ENCODE results near the gene DNA2.
"Not testable (repeated sequence)": the region's sequence is repeated elsewhere in the genome, so short reads cannot be mapped to it uniquely, and the experiment has no call there.

DNA2 gene

DNA sequence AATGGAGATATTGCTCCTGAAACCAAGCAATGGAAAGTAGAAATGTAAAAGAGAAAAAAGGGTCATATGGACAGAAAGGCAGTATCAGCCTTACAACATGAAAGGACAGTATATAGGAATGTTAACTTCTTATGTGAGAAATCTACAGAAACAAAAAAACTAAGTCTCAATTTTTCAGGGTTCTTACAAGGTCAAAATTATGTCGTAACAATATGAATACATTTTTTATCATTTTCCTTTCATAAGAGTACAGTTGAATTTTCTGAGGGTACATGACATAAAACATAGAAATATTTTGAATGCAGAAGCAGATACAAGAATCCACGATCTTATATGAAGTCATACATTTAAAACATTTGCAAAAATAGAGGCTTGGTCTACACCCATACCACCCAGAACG lies 10.7 kb downstream of the DNA2 start:
- DNase-seq (ENCODE audit: low spot score), result no peak

GRCh38 chr10:68449698-68450097 lies 22.1 kb downstream of the DNA2 start:
- not testable (repeated sequence) for DNase-seq (ENCODE audit: low spot score)

- DNase-seq (ENCODE audit: low spot score), result no peak
Observed at GRCh38 chr10:68446179-68446578, 25.6 kb downstream of the DNA2 start.

GRCh38 chr10:68442971-68443370 lies 28.8 kb downstream of the DNA2 start:
- no peak for DNase-seq (ENCODE audit: low spot score)

GRCh38 chr10:68440898-68441297 lies 30.9 kb downstream of the DNA2 start:
- DNase-seq (ENCODE audit: low spot score), result no peak

- DNase-seq (ENCODE audit: low spot score), result no peak
Observed at GRCh38 chr10:68435803-68436202, 36.0 kb downstream of the DNA2 start.

- no peak for DNase-seq (ENCODE audit: low spot score)
Observed at GRCh38 chr10:68434657-68435056, 37.1 kb downstream of the DNA2 start.

DNA sequence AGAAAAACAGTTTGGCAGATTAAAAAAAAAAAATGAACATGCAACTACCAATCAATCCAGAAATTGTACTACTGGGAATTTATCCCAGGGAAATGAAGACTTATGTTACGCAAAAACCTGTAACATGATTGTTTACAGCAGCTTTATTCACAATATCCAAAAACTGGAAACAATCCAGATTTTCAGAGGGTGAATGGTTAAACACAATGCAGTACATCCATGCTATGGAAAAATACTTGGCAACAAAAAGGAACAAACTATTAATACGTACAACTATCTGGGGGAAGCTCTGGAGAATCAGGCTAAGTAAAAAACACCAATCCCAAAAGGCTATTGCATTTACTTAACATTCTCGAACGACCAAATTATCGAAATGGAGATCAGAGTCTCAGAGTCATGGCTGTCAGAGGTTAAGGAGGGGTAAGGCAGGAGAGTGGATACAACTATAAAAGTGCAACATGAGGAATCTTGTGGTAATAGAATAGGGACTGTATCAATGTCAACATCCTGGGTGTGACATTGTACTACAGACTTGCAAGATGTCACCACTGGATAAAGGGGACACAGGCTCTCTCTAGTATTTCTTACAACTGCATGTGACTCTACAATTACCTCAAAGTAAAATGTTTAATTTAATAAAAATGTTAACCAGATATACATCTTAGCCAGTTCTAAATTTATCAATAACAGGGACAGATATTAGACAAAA lies 43.2 kb downstream of the DNA2 start:
- no peak for DNase-seq (ENCODE audit: low spot score)

DNA sequence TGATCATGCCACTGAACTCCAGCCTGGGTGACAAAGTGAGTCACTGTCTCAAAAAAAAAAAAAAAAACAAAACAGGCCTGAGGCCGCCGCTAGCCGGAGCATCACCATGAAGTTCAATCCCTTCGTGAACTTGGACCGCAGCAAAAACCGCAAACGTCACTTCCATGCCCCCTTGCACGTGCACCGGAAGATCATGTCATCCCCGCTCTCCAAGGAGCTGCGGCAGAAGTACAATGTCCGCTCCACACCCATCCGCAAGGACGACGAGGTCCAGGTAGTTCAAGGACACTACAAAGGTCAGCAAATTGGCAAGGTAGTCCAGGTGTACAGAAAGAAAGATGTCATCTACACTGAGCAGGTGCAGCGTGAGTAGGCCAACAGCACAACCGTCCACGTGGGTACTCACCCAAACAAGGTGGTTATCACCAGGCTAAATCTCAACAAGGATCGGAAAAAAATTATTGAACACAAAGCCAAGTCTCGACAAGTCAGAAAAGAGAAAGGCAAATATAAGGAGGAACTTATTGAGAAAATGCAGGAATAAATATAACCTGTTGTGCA lies 47.2 kb downstream of the DNA2 start:
- DNase-seq (ENCODE audit: low spot score), result no peak

- no peak for DNase-seq (ENCODE audit: low spot score)
Observed at GRCh38 chr10:68423522-68423921, 48.3 kb downstream of the DNA2 start.

DNA sequence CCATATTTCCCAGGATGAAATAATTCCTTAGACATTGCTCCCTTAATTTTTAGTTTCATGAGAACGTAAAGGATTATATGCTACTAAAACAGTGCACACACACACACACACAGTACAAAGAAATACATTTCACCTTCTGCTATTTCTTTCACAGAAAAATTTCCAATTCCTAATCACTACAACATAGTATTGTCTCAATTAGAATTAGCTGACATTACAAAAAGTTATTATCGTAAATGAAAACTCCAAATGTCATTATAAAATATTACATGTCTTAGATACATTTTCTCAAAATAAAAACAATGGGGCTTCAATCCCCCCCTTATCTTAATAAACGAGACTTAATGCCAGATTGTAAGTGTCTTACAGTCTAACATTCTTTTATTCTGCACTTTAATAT lies 52.4 kb downstream of the DNA2 start:
- no peak for DNase-seq (ENCODE audit: low spot score)

DNA sequence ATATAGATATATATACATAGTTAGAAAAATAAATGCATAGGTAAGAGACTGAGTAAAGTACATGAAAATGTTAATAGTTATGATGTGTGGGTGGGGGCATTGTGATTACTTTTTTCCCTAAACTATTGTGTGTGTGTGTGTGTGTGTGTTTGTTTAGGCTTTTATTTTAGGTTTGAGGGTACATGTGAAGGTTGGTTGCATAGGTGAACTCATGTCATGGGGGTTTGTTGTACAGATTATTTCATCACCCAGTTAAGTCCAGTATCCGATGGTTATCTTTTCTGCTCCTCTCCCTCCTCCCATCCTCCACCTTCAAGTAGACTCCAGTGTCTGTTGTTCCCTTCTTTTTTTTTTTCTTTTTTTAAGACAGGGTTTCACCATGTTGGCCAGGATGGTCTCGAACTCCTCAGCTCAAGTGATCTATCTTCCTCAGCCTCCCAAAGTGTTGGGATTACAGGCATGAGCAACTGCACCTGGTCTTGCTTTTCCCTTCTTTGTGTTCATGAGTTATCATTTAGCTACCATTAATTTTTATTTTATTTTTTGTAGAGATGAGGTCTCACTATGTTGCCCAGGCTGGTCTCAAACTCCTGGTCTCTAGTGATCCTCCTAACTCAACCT lies 62.8 kb downstream of the DNA2 start:
- DNase-seq (ENCODE audit: low spot score), result no peak

- peak; percentile 81 for DNase-seq (ENCODE audit: low spot score)
Observed at GRCh38 chr10:68406815-68407548, 64.8 kb downstream of the DNA2 start, which contains the start of gene RUFY2. RUFY2 (minus strand) TSS chr10:68407277; CDS start chr10:68407189, 88 bp downstream.

- DNase-seq (ENCODE audit: low spot score), result peak; percentile 71
Observed at GRCh38 chr10:68406111-68406814, 65.5 kb downstream of the DNA2 start.

GRCh38 chr10:68403701-68404100 lies 68.1 kb downstream of the DNA2 start:
- DNase-seq (ENCODE audit: low spot score), result no peak

- no peak for DNase-seq (ENCODE audit: low spot score)
Observed at GRCh38 chr10:68402276-68402675, 69.5 kb downstream of the DNA2 start.

- DNase-seq (ENCODE audit: low spot score), result no peak
Observed at GRCh38 chr10:68397005-68397404, 74.8 kb downstream of the DNA2 start.

GRCh38 chr10:68385740-68386139 lies 86.0 kb downstream of the DNA2 start:
- no peak for DNase-seq (ENCODE audit: low spot score)

DNA sequence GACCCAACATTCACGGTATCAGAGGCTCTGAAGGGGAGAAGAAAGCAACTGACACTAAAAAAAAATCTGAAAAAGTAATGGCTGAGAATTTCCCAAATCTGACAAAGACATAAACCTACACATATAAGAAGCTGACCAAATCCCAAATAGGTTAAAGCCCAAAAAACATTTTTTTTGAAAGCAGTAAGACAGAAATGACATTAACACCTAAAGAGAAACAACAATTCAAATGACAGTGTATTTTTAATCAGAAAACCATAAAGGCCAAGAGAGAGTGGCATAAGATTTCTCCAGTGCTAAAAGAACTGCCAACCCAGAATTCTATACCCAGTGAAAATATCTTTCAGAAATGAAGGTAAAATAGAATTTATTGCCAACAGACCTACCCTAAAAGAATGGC lies 100.2 kb downstream of the DNA2 start:
- DNase-seq (ENCODE audit: low spot score), result no peak

GRCh38 chr10:68367121-68367520 lies 104.7 kb downstream of the DNA2 start:
- no peak for DNase-seq (ENCODE audit: low spot score)

GRCh38 chr10:68366600-68366999 lies 105.2 kb downstream of the DNA2 start:
- no peak for DNase-seq (ENCODE audit: low spot score)

DNA sequence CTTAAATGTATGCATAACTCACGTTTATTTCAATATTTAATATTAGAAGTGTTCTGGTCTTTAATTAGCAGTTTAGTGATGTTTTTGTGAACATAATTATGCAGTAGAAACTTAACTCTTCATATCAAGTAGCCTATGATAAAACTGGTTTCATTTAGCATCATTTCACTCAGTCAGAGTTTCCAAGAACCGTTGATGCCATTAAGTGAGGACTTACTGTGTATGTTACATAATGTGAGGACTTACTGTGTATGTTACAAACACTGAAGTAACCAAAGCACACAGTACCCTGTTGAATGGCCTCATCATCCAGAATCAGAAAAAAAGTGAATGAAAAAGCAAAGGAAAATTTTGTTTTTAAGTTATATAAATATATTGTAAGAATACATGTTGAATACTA lies 106.2 kb downstream of the DNA2 start:
- no peak for DNase-seq (ENCODE audit: low spot score)
